NCI-H524 treated with DMSO at 0.1 percent for 48 hours (cell line): Measurements from ENCODE around the gene RSPRY1.
A peak's percentile ranks its signal among the peaks of the same experiment; 100 is the strongest.

ENCODE experiments used
- DNase-seq: peaks from one replicate; lab custom pipeline; 2025; lab: John Stamatoyannopoulos, UW

Gene RSPRY1

DNA sequence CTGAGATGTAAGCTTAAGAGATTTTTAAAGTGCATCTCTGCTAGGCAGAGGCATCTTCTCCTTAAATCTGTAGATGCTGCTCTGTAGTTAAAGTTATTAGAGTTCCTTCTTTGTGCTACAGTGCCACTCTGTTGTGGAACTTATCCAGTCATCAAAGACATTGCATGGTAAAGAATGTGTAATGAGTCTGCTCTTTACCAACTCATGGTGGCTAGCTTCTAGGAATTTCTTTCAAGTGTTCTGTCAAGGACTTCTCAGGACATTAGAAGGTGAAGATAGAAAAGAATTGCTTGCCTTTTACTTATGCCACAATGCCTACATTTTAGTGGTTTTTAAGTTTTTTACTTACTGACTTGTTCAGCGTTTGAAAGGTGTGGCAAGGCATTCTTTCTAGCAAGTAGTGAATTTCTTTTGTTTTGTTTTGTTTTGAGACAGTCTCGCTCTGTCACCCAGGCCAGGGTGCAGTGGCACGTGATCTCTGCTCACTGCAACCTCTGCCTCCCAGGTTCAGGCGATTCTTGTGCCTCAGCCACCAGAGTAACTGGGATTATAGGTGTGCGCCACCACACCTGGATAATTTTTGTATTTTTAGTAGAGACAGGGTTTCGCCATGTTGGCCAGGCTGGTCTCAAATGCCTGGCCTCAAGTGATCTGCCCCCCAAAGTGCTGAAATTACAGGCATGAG lies 38.7 kb downstream of the RSPRY1 start:
- DNase-seq = no peak

DNA sequence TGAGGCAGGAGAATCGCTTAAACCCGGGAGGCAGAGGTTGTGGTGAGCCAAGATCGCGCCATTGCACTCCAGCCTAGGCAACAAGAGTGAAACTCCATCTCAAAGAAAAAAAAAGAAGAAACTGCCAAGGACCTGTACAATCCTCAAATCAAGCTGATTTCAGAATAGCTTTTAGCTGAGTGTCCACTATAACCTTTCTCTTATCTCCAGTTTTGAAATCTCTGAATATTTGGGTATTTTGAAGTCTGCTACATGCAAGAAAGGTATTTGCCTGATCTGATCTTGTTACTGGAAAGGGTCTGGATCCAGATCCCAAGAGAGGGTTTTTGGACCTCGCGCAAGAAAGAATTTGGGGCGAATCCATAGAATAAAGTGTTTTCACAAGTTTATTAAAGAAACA lies 39.8 kb downstream of the RSPRY1 start:
- DNase-seq = no peak

GRCh38 chr16:57226701-57227621 lies 40.8 kb downstream of the RSPRY1 start:
- no peak for DNase-seq

DNA sequence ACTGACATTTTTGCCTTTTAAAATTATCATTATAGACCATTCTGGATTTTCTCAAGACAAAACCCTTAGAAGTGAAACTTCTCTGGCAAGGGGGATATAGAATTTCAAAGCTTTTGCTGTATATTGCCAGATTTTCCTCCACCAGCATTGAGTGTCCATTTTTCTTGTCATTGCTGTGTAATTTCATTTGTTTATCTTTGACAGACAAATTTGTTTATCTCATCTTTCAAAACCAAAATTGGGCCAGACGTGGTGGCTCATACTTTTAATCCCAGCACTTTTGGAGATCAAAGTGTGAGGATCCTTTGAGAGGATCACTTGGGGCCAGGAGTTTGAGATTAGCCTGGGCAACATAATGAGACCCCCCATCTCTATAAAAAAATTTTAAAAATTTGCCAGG lies 43.0 kb downstream of the RSPRY1 start:
- no peak for DNase-seq

- DNase-seq = no peak
These were observed 45.8 kb downstream of the RSPRY1 start for GRCh38 chr16:57231821-57232350.

DNA sequence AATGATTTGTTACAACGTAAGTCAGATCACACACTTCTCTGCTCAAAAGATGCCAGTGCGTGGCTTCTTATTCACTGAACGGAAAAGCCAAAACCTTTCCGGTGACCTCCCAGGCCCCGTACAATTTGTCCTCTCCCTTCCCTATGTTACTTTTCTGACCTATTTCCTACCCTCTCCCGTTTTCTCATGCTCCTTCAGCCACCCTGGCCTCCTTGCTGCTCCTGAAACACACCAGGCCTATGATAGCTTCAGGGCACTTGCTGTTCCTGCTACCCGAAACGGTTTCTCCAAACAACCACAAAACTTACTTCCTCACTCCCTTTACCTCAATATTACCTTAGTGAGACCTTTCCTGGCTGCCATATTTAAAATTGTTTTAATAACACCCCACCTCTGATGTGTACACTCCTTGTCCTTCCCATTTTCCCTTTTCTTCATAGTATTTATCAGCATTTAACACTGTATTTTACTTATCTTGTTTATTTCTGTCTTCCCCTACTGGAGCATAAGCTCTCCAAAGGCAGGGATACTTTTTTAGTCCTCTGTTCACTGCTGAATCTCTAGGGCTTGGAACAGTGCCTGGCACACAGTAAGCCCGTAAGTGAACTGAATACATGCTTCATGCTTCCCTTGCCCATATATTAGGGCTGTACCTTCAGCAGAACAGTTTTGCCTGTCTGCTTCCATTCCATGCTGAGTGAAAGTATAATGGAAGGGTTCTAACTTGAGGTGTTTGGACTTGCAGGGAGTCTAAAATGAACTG lies 48.0 kb downstream of the RSPRY1 start:
- no peak for DNase-seq

DNA sequence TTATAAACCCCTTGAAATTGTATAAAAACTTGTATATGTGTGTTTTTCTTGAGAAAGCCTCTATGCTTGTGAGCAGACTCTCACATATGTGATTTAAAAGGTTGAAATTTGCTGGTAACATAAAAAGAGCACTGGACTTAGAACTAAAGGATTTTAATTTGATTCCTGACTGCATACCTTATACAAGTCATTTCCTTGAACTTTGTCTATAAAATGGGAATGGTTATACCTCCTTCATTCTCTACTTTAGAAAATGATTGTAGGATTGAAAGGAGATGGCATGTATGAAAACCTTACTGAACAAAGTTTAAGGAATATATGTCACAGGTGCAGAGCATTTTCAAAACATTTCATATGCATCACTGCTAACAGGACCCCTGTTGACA lies 48.6 kb downstream of the RSPRY1 start:
- DNase-seq = no peak

DNA sequence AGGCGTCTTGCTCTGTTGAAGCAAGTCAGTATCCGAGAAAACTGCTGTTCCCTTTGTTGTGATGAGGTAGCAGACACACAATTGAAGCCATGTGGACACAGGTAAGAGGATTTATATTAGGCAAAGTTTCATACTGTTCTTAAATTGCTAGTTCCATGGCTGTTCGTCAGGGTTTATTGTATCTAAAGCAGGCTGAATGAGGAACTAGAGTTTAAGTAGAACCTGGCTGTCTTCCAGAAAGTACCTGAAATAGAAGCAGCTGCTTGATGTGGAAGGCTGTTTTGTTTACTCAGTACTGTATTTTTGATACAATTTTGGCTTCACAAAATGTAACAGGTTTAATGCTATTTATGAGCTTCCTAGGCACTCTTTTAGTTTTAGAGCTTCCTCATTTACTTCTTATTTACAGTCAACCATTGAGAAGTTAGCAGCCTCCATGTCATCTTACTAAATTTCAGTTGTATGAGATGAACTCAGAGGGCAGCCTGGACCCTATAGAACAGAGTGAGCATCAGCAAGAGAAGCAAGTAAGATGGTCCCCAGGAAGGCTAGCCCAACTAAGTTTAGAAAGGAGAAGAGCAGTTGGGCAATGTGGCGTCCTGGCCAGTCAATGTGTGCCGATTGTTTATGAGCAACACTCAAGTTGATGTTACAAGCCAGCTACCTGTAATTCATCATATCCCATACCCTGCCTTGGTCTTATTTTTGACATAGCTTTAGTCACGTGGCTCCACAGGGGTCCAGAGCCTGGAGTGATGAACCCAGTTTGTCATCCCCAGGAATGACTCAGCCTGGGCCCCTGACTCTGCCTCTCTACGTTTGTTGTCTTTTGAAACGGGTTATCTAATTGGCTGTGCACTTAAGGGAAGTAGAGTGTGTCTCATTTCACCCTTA lies 49.2 kb downstream of the RSPRY1 start:
- DNase-seq = no peak

DNA sequence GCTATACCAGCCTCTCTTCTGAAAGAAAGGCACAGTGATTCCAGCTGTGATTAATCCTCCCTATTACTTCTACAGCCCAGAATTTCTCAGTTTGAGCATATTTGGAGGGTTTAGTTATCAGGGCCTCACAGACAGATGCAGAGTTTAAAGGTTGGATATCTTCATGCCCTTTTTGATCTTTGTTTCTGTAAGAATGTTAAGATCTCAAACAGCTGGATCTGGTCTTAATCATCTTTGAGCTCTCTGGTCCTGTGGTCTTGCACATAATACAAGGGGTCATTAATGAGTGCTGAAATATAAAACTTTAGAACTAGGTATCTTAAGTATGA lies 49.9 kb downstream of the RSPRY1 start:
- DNase-seq = no peak

DNA sequence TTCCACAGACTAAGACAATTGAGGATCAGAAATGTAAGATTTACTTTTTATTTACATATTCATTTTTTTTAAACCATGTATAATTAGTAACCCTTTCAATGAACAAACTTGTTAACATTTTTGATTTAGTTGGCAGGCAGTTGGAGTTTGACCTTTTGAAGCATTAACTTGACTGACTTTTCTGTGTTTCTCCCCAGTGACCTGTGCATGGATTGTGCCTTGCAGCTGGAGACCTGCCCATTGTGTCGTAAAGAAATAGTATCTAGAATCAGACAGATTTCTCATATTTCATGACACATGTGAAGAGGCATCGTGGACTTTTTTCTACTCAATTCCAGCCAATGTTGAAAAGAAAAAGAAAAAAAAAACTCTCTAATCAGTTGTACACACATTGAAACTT lies 52.6 kb downstream of the RSPRY1 start:
- no peak for DNase-seq

DNA sequence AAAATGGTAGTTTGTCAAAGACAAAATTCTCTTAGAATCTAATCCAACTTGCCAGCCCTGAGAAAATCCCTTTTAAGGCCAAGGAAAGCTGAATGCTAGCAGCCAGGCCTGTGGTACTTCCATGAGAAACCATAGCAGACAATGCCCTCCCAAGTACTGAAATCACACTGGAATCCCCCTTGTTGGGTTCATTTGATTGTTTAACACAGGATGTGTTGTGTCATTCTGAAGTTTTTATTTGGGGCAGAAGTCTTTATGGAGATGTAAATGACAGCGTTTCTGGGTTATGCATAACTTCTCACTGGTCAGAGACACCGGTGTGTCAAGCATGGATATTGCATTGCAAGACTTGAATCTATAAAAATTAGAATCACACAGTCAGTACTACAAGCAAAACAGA lies 53.0 kb downstream of the RSPRY1 start:
- no peak for DNase-seq

DNA sequence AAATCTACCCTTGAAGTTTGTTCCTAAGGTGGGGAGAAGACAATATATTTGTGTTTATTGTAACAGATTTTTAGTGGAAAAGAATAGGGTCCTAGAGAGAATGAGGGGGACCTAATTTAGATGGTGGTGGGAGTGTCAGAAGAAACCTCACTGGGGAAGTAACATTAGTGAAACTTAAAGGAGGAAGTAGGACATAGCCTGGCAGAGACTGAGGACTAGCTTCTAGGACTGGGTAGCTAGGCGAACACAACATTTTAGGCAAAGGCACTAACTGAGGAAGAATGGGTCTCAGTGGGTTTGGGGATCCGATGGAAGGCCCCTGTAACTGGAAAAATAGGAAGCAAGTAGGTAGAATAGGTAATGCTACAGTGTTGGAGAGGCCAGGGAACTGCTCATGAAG lies 54.7 kb downstream of the RSPRY1 start:
- no peak for DNase-seq

DNA sequence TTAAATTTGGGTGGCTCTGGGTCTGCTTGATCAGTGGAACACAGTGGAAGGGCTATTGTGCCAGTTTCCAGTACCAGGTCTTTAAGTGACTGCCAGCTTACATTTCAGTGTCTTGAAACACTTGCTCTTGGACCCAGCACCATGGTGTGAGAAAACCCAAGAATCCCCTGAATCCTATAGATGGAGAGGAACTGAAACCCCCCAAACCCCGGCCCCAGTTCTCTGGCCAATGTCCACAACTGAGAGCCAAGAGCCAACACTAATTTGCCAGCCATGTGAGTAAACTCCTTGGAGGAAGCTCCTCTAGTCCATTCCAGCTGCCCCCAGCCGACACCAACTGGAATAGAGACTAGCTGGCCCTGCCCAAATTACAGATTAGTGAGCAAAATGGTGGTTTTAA lies 56.5 kb downstream of the RSPRY1 start:
- DNase-seq = no peak

GRCh38 chr16:57244463-57244766 lies 58.3 kb downstream of the RSPRY1 start:
- no peak for DNase-seq

GRCh38 chr16:57244767-57245471 lies 58.8 kb downstream of the RSPRY1 start, which contains the start of gene ARL2BP:
Gene ARL2BP (plus strand): TSS chr16:57245259. CDS start chr16:57245368, 109 bp downstream.
- peak; percentile 87 for DNase-seq

DNA sequence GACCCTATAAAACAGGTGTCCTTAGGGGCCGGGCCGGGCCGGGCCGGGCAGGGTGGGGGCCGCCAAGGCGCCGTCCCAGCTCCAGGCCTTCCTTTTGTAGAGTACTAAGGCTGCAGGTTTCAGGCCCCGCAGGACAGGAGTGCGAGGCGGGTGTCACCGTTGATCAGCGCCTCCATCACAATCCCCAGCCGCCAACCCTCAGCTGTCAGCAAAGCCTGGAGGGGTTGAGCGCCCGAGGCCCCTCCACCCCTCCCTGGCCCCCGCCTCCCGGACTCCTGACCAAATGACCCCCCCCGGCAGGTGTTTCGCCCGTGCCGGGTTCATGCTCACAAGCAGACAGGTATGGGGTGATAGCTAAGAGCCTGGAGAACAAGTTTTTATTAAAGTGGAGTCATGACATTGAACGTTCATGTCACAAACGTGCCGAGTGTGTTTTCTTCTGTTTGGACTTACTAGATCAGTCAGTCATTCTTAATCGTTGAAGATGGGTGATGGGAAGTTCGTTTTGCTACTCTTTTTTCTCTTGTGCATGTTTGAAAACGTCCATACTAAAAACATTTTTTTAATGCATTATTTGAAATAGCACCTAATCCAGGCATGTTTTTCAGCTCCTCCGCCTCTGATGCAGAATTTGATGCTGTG lies 59.5 kb downstream of the RSPRY1 start:
- DNase-seq = no peak

DNA sequence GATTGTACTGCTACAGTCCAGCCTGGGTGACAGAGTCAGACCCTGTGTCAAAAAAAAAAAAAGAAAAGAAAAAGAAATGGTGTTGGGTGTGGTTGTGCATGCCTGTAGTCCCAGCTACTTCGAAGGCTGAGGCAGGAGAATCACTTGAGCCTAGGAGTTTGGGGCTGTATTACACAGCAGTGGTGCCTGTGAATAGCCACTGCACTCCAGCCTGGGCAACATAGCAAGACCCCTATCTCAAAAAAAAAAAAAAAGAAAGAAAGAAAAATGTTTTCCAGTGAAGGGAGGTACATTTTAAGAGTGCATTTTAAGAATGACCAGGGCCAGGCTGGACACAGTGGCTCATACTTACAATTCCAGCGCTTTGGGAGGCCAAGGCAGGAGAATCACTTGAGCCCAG lies 65.2 kb downstream of the RSPRY1 start:
- no peak for DNase-seq

GRCh38 chr16:57252148-57252721 lies 66.1 kb downstream of the RSPRY1 start:
- DNase-seq = no peak

DNA sequence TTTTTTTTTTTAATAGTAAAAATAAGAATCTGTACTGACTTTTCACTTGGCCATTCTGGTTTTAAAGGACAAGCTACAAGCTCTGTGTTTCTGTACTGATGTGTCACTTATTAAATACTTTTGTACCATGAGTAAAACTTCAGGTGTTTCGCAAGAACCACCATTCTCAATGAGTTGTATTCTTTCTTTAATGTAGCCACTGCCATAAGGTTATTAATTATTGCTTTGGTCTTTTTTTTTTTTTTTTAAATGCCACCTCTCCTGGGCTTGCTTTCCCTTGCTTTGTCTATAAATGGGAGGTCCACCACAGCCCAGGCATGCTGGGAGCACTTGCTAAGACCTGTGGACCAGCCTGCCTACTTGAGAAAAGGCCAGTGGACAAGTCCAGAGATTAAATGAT lies 67.3 kb downstream of the RSPRY1 start:
- DNase-seq = no peak
